RWPE1 (cell line): Measurements from ENCODE around the gene RFX1.

Experiments used
- CTCF ChIA-PET: fragments of 350-600 bp; sonication (Branson Sonifier 250); formaldehyde crosslinking; extraction: SDS; loops from one replicate; lab custom pipeline; 2021; lab: Yijun Ruan, JAX
- POLR2A ChIA-PET: fragments of 400-600 bp; formaldehyde crosslinking; extraction: SDS; loops from one replicate; lab custom pipeline; 2020; ENCODE audit warnings: antibody characterized with exemption; ENCODE audit not compliant: low non-redundant PET; lab: Yijun Ruan, JAX
- DNase-seq: peaks from one replicate; pipeline ENCODE4 v3.0.0; 2012; ENCODE audit warnings: low spot score
- H3K27ac ChIP-seq: fragments of 450-650 bp; 2 replicates; pipeline ENCODE4 v1.5.1; 2017
- CTCF ChIP-seq: fragments of 450-650 bp; conservative IDR thresholded peaks from 2 replicates; pipeline ENCODE4 v1.5.1; 2017; ENCODE audit warnings: low read depth, mild to moderate bottlenecking

Gene RFX1

GRCh38 chr19:13993590-13994300 lies 12.4 kb downstream of the RFX1 start:
- no peak for DNase-seq
- peak overlapping the region; percentile 19 for H3K27ac ChIP-seq
- ChIA-PET CTCF (interaction anchor here (0.5 kb wide), 1 partner anchor 144 kb away, joined by 7 read pairs; no protein-coding TSS in a partner anchor), POLR2A (interaction anchor here (0.5 kb wide), 1 partner anchor 20 kb away, joined by 3 read pairs; no protein-coding TSS in a partner anchor)
- TF ChIP-seq CTCF = no peak

GRCh38 chr19:13992025-13992424 lies 14.1 kb downstream of the RFX1 start:
- CTCF ChIA-PET = interaction anchor here (0.6 kb wide), 1 partner anchor 191 kb away, joined by 3 read pairs; no protein-coding TSS in a partner anchor
- H3K27ac ChIP-seq = no peak overlapping the region; the same call in 1 of the 2 replicates
- POLR2A ChIA-PET = no interaction called here
- TF ChIP-seq CTCF = no peak
- no peak for DNase-seq

GRCh38 chr19:13990085-13990484 lies 16.0 kb downstream of the RFX1 start:
- TF ChIP-seq CTCF = no peak
- POLR2A ChIA-PET = interaction anchor here (0.6 kb wide), 1 partner anchor 131 kb away, joined by 3 read pairs; no protein-coding TSS in a partner anchor
- CTCF ChIA-PET = interaction anchor here (0.6 kb wide), 1 partner anchor 46 kb away, joined by 4 read pairs; no protein-coding TSS in a partner anchor
- DNase-seq = no peak
- H3K27ac ChIP-seq = peak overlapping the region; percentile 14; the same call in 1 of the 2 replicates

- no peak for TF ChIP-seq CTCF
- POLR2A ChIA-PET = interaction anchor here (0.6 kb wide), 1 partner anchor 131 kb away, joined by 3 read pairs; no protein-coding TSS in a partner anchor
- CTCF ChIA-PET = interaction anchor here (0.6 kb wide), 2 partner anchors 65 to 328 kb away, joined by 3 read pairs; no protein-coding TSS in a partner anchor
- DNase-seq = no peak
- peak overlapping the region; percentile 14 for H3K27ac ChIP-seq
Observed at GRCh38 chr19:13989487-13989886, 16.6 kb downstream of the RFX1 start.

- H3K27ac ChIP-seq = peak overlapping the region; percentile 38
- no peak for DNase-seq
- ChIA-PET POLR2A (no interaction called here), CTCF (interaction anchor here (0.7 kb wide), 1 partner anchor 259 kb away, joined by 3 read pairs; no protein-coding TSS in a partner anchor)
- TF ChIP-seq CTCF = no peak
Observed at GRCh38 chr19:13987101-13987890, 18.8 kb downstream of the RFX1 start.

- ChIA-PET POLR2A (no interaction called here), CTCF (no interaction called here)
- TF ChIP-seq CTCF = no peak
- H3K27ac ChIP-seq = peak overlapping the region; percentile 38
- peak; percentile 73 for DNase-seq
Observed at GRCh38 chr19:13986348-13986904, 19.7 kb downstream of the RFX1 start.
